SK-N-SH (cell line): ENCODE results near the gene HTR1E.

Source experiments
- EP300 ChIP-seq, 2 experiments: IDR thresholded peaks; 2 replicates each; pipeline versions ENCODE4 v1.4.0 to v1.6.1; 2012; ENCODE audit warnings: borderline replicate concordance in 1 of 2, low read depth in 1 of 2, low read length in 1 of 2
- FOXJ3 ChIP-seq: sonication (generic); formaldehyde crosslinking; IDR thresholded peaks from 2 replicates; pipeline ENCODE4 v1.5.1; 2020; ENCODE audit warnings: mild to moderate bottlenecking, missing genetic modification reagents
- GATA2 ChIP-seq: sonication (generic); formaldehyde crosslinking; IDR thresholded peaks from 2 replicates; pipeline ENCODE4 v1.5.0; 2020; ENCODE audit warnings: mild to moderate bottlenecking, missing genetic modification reagents
- JUND ChIP-seq: IDR thresholded peaks from 2 replicates; pipeline ENCODE4 v1.4.0; 2012
- NRF1 ChIP-seq: IDR thresholded peaks from 2 replicates; pipeline ENCODE4 v1.6.1; 2012; ENCODE audit warnings: low read depth, mild to moderate bottlenecking, low read length
- POLR2AphosphoS5 ChIP-seq: IDR thresholded peaks from 2 replicates; pipeline ENCODE4 v1.6.1; 2012; ENCODE audit warnings: low read depth, low read length
- RAD21 ChIP-seq: IDR thresholded peaks from 2 replicates; pipeline ENCODE4 v1.6.1; 2012; ENCODE audit warnings: mild to moderate bottlenecking, low read length
- RFX5 ChIP-seq: IDR thresholded peaks from 2 replicates; pipeline ENCODE4 v1.6.1; 2012; ENCODE audit warnings: mild to moderate bottlenecking, improper control_type of control experiment, low read length
- RXRA ChIP-seq: IDR thresholded peaks from 2 replicates; pipeline ENCODE4 v1.4.0; 2012; ENCODE audit warnings: low read depth, mild to moderate bottlenecking, borderline replicate concordance
- TCF12 ChIP-seq: IDR thresholded peaks from 2 replicates; pipeline ENCODE4 v1.4.0; 2012
- YY1 ChIP-seq: IDR thresholded peaks from 2 replicates; pipeline ENCODE4 v1.4.0; 2012; ENCODE audit warnings: low read depth, mild to moderate bottlenecking
- TF ChIP-seq, protein P1 (sequence below): fragments of 150-350 bp; IDR thresholded peaks from 2 replicates; pipeline ENCODE4 v1.6.1; 2017; ENCODE audit warnings: antibody characterized with exemption, low read length, low read depth, borderline replicate concordance
- TF ChIP-seq, protein P2 (sequence below): IDR thresholded peaks from 2 replicates; pipeline ENCODE4 v1.6.1; 2012; ENCODE audit warnings: mild to moderate bottlenecking, low read depth, low read length, moderate library complexity
- TF ChIP-seq, protein P3 (sequence below): fragments of 200-600 bp; sonication (generic); IDR thresholded peaks from 2 replicates; pipeline ENCODE4 v1.6.1; 2017; ENCODE audit warnings: antibody characterized with exemption, mild to moderate bottlenecking, moderate library complexity

DNA sequence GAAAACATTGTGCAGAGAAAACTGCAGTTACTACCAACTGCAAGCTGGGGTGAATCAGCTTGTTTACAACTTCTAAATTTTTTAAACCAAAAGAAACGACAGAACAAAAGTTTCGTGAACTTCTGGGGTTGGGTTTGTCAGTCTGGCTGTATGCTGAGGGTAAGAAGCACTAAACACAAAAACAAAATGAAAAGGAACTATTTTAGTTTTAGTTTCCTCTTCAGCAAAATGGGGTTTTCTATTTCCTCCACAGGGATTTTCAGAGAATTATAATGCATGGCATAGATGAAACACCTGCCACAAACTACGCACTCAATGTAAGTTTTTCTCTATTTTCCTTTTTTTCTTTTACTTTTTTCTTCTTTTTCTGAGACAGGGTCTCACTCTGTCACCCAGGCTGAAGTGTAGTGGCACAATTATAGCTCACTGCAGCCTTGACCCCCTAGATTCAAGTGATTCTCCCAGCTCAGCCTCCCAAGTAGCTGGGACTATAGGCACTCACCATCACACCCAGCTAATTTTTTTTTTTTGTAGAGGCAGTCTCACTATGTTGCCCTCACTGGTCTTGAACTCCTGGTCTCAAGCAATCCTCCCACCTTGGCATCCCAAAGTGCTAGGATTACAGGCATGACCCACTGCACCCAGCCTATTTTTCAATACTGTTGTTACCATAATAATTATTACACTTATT lies 117.0 kb downstream of the HTR1E start:
- TF ChIP-seq RAD21: no peak
- TF ChIP-seq, protein P1, sequence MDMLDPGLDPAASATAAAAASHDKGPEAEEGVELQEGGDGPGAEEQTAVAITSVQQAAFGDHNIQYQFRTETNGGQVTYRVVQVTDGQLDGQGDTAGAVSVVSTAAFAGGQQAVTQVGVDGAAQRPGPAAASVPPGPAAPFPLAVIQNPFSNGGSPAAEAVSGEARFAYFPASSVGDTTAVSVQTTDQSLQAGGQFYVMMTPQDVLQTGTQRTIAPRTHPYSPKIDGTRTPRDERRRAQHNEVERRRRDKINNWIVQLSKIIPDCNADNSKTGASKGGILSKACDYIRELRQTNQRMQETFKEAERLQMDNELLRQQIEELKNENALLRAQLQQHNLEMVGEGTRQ: no peak
- TF ChIP-seq, protein P2, sequence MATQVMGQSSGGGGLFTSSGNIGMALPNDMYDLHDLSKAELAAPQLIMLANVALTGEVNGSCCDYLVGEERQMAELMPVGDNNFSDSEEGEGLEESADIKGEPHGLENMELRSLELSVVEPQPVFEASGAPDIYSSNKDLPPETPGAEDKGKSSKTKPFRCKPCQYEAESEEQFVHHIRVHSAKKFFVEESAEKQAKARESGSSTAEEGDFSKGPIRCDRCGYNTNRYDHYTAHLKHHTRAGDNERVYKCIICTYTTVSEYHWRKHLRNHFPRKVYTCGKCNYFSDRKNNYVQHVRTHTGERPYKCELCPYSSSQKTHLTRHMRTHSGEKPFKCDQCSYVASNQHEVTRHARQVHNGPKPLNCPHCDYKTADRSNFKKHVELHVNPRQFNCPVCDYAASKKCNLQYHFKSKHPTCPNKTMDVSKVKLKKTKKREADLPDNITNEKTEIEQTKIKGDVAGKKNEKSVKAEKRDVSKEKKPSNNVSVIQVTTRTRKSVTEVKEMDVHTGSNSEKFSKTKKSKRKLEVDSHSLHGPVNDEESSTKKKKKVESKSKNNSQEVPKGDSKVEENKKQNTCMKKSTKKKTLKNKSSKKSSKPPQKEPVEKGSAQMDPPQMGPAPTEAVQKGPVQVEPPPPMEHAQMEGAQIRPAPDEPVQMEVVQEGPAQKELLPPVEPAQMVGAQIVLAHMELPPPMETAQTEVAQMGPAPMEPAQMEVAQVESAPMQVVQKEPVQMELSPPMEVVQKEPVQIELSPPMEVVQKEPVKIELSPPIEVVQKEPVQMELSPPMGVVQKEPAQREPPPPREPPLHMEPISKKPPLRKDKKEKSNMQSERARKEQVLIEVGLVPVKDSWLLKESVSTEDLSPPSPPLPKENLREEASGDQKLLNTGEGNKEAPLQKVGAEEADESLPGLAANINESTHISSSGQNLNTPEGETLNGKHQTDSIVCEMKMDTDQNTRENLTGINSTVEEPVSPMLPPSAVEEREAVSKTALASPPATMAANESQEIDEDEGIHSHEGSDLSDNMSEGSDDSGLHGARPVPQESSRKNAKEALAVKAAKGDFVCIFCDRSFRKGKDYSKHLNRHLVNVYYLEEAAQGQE: no peak
- TF ChIP-seq, protein P3, sequence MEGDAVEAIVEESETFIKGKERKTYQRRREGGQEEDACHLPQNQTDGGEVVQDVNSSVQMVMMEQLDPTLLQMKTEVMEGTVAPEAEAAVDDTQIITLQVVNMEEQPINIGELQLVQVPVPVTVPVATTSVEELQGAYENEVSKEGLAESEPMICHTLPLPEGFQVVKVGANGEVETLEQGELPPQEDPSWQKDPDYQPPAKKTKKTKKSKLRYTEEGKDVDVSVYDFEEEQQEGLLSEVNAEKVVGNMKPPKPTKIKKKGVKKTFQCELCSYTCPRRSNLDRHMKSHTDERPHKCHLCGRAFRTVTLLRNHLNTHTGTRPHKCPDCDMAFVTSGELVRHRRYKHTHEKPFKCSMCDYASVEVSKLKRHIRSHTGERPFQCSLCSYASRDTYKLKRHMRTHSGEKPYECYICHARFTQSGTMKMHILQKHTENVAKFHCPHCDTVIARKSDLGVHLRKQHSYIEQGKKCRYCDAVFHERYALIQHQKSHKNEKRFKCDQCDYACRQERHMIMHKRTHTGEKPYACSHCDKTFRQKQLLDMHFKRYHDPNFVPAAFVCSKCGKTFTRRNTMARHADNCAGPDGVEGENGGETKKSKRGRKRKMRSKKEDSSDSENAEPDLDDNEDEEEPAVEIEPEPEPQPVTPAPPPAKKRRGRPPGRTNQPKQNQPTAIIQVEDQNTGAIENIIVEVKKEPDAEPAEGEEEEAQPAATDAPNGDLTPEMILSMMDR: no peak
- TF ChIP-seq EP300 (IDR thresholded peaks at IDR 0.05; ENCODE audit: borderline replicate concordance in 1 of 2, low read depth in 1 of 2, low read length in 1 of 2): no peak
- no peak for TF ChIP-seq RFX5
- TF ChIP-seq JUND: no peak
- no peak for TF ChIP-seq TCF12
- TF ChIP-seq FOXJ3 (CRISPR knock-in tag): no peak
- TF ChIP-seq NRF1: no peak
- no peak for TF ChIP-seq POLR2AphosphoS5
- no peak for TF ChIP-seq RXRA
- TF ChIP-seq GATA2: no peak
- TF ChIP-seq YY1: no peak
